Activated T-cell treated with anti-CD3 and anti-CD28 coated beads for 1 hour (primary cell): Measurements from ENCODE around the gene FNDC3B.

ENCODE experiments used
- DNase-seq: peaks from one replicate; pipeline ENCODE4 v3.0.0-alpha.2; 2020; ENCODE audit warnings: low read depth

The FNDC3B gene

DNA sequence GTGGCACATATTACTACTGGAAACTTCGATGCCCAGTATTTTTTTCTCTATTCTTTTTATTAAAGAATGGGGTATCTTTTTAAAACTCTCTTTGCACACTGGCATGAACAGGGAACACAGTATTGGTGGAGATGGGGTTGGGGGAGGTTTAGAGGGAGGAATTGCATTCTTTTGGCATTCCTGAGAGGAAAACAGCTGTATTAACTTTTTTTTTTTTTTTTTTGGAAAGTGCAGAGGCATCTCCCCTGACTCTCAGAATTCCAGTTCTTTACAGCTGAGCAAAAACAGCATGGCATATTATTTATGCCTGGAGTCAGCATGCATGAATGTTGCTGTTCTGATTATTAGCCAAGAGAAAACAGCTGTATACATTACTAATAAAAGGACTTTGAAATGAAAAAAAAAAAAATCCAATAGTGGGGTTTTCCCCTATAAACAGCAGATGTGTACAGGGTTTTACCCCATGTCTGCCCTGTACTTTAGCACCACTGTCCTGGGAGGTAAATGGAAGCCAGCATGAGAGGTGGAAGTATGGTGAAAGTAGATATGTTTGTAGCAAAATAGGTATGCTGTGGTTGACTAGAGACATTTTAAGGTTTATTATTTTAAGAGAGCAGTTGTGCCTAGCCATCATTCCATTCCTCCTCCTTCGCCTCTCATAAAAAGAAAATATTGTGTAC, 132.2 kb downstream of the FNDC3B start:
- no peak for DNase-seq

DNA sequence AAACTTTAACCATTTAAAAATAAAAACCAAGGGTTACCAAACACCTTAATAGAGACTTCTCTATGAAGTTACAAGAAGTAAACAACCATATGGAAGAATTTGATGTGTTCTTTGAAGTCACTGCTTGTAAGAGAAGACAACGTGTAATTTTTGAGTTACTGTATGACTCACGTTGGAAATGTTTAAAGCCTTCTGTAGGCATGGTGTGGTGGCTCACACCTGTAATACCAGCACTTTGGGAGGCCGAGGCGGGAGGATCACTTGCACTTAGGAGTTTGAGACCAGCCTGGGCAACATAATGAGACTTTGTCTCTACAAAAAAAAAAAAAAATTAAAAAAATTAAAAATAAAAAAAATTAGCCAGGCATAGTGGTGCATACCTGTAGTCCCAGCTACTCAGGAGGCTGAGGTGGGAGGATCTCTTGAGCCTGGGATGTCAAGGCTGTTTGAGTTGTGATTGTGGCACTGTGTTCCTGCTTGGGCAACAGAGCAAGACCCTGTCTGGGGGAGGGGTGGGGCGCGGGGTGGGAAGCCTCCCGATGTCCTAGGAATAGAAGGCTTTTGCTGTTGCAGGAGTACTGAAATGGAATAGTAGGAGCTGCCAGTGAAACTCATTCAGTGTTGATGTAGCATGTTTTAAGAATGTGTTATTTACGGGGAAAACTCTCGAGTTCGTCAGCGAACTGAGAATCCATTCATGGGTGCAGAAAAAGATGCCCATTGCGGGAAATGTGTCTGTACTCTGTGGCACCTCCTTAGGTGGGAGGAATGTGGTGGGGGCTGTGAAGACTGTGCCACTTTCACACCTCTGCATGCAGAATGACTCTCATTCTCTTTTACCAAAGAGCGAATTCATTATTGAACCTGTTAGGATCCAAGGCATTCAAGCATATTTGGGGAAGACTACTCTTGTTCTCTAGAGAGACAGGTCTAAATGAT, 134.2 kb downstream of the FNDC3B start:
- DNase-seq: no peak

DNA sequence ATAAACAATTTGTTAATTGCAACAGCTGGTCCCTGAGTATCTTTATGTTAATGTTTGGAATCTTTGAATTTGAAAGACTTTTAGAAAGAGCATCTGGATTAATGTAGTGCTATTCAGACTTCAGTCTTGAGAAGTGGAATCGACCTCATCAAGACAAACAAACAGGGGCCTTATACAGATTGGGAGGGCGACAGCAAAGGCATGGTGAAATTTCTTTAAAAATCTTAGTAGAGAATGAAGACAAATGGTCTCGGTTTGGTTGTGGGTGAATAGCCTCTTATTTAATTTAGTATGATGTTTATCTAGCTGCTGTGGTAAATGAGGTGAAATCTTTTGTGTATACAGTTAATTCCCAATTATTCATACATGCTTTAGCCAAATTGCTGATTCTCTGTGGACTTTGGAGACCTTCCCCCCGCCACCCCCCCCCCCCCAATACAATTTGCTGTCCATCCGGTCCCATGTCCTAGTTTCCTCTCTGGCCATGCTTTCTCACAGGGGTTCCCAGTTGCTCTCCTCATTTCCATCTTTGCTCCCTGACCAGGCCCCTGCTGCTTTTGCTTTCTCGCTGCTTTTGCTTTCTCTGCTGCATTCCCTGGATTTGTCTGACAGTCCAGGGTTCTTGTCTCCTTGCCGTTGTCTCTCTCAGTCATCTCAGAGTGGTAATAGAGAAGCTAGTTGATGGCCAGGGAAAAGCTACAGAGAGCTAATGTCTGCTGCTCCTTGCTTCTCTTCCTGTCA, 135.3 kb downstream of the FNDC3B start:
- no peak for DNase-seq

DNA sequence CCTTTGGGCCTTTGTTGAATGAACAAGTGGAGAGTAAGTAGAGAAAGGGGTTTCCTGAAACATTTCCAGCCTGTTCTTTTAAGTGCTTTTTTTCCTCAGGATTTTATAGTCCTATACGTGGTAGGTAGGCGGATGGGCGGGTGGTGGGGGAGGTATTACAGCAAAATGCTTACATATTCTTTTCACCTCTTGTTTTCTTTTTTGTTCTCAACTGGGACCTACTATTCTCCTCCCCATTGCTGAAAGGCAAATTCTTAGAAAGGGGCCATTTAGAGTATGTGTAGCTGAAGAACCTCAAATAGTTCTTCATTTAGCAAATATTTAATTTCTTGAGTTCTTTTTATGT, 135.8 kb downstream of the FNDC3B start:
- no peak for DNase-seq

DNA sequence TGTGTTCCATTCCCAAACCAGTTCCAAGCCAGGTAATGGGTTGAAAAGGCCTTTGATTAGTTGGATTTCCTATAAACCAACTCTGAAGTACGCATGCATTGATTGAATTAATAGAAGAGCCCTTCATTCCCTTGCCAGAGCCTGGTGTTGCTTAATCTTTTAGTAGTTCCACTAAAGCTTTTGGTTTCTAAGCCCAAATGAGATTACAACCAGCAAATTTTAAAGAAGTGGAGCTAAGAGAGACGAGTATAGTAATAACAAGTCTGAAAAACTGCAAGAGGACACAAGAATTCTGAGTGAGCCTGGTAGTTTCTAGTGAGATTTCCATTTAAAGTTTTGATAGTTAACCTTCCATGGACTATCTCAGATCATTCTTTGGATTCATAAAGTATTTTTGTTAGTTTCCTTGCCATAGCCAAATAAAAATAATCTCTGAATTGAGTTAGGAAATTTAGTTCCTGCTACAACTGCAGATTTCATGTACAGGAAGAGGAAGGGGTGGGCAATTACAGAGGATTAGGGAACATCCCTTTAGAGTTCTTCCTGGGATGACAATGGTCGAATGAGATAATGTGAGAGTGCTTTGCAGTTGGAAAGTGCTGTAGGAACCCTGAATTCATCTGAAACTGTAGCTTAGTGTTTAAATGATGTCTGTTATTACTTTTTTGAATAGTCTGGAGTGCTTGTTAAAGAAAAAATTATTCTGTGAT, 136.8 kb downstream of the FNDC3B start:
- no peak for DNase-seq

DNA sequence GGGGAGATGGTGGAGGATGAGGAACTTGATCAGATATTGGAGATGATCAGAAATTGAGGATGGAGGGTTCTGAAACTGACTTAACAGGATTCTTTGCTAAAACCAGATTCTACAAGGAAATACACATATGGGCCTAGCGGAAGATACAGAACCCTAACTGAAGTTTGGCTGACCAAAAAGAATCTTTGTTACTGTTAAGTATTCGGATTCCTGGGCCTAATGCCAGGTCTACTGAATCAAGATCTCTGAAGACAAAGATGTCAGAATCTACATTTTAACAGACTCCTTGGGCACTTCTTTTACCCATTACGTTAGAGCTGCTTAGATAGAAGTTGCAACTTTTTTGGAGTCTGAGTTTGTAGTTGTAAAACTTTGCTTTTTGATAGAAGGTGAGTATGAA, 137.7 kb downstream of the FNDC3B start:
- no peak for DNase-seq

DNA sequence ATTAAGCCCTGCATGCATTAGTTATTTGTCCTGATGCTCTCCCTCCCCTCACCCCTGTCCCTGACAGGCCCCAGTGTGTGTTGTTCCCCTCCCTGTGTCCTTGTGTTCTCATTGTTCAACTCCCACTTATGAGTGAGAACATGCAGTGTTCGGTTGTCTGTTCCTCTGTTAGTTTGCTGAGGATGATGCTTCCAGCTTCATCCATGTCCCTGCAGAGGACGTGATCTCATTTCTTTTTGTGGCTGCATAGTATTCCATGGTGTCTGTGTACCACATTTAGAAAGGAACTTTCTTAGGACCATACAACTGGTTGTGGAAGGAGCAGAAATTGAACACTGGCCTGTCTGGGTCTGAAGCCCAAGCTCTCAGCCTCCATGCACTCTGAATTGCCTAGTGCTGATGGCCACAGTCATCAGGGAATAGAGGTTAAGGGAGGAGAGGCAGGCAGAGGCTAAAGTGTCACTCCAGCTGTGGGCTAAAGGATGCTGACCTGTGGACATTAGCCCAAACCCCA, 138.5 kb downstream of the FNDC3B start:
- no peak for DNase-seq

DNA sequence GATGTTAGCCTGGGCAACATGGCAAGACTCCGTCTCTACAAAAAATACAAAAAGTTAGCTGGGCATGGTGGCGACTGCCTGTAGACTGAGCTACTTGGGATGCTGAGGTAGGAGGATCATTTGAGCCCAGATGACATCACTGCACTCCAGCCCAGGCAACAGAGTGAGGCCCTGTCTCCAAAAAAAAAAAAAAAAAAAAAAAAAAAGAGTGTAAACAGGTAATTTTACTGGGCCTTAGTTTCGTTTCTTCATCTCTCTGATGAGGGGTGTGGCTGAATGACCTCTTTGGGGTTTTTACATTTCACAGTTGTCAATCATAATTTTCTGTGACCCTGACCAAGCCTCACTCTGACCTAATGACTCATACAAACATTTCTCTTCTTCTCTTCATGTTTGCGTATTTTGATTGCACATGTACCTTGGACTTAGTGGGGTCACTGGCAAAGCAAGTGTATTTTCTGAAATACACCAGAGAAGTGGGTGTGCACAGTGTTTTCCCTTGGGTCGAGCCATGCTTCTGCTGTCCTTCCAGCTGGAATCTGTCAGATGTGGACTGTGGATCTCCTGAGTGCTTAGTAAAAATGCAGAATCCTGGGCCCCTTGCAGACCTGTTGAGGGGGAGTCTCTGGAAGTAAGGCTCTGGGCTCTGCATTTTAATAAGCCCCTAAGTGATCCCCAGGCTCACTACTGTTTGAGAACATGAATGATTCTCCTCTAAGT, 140.5 kb downstream of the FNDC3B start:
- DNase-seq: no peak

DNA sequence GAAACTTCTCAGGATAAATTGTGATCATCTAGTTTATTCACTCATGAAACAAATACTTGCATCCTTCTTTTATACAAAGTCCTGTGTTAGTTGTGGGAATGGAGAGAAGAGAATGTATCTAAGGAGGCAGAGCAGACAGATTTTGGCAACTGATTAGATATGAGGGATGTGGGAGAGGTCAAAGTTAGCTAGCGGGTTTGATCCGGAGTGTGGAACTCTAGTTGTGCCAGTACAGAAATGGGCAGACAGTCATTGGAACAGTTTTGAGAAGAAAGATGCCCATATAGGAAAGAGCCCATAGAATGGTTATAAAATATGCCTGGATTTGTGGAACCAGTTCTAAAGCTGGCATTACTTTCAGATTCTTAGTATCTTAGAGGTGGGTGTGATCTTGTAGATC, 141.1 kb downstream of the FNDC3B start:
- DNase-seq: no peak

DNA sequence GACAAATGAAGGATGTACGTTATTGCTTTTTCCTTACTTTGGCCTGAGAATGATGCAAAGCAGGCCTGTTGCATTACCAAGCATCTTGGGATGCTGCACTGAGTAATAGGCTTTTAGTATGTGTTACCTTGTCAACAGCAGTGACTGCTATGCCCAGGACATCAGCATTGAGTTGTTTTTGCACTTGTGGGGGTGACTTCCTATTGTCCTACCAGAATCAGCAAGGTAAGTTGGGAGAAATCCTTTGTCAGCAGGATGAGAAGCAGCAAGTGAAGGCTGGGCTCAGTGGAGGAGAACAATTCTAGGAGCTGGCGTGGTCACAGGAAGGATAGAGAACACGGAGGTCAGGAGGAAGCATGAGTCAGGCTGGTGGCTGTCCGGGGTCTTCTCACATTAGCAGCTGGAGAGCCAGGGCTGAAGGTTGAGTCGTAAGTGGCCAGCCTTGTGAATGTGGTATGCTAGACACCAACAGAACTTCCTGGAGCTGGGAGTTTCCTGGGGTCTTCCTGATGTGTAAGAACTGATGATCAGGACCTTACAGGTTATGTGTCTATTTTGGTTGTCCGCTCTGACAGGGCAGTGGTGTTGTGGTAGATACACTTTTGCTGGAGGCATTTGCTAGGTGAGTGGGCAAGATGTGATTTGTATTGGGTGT, 142.7 kb downstream of the FNDC3B start:
- DNase-seq: no peak

DNA sequence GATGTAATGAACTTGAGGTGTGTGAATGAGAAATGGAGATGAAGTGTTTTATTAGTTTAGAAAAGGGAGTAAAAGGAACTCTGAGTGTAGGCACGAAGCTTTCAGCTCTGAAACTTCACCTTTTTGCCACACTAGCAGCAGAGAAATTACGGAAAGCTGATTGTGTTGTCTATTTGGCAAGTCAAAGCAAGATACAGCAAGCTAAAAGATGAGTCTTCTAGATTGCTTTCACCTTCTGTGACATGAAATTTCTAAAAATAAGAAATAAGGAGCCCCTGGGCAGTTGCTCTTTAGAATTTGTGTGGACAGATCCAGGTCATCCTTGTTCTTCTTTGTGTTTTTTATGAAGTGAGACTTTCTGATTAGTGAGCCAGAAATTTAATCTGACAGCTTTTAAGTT, 143.4 kb downstream of the FNDC3B start:
- DNase-seq: no peak

DNA sequence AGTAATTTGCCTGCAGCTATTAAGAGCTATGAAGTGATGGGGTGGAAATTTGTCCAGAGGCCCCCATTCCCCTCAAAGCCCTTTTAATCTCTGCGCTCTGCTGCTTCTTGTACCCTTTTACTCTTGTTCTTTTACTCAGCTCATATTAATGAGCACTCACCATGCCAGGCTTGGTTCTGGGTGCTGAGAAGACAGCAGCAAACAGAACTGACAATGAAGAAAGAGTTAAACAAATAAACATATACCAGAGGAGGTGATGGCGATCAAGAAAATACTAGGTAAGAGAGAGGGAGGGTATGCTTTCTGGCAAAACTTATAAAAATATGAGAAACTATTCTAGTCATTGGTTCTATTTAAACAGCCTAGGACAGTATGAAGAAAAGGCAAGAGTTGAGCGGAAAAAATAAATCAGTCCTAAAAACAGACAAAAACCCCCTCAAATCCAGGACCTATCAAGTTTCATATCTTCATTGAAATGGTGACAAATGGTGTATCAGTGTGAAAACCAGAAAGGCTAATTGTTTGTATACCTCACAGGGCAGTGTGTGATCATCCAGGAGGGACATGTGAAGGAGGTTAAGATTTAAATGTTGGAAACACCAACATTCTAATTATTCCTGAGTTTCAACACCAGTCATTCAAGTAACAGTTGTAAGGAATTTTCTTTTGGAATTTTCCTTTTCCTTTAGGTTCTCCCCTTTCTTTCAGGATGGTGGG, 144.9 kb downstream of the FNDC3B start:
- DNase-seq: no peak

DNA sequence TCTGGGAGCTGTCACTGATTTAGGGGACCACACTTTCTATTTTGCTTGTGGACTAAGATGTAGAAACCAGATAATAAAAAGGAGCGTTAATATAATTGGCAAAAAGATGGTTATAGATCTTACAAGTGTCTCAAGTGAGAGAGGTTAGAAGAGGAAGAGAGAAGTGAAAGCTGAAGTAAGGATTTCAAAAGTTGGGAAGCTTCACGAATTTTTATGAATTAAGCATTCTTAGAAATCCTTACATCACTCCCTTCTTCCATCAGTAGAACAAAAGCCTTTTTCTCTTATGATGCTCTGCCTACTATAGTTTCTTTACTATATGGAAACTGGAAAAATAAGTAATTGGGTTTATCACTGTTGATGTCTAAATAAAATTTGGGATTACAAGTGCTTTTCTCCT, 146.5 kb downstream of the FNDC3B start:
- DNase-seq: no peak

DNA sequence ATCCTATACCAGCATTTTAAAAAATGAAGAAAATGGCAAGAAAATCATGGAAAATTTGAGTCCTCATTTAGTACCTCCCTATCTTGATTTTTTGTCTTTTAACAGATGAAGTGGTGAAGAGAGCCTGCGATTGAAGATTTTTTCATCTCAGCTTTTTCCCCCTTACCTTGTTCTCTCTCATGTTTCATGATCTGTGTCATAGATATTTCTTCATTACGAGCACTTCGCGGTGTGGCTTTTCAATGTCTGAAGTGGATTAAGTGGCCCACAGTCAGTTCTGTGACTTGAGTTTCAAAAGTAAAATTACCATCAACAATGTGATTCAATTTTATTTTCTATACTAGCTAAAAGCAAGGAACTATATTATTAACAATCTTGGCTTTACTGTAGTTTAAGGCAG, 147.2 kb downstream of the FNDC3B start:
- no peak for DNase-seq

DNA sequence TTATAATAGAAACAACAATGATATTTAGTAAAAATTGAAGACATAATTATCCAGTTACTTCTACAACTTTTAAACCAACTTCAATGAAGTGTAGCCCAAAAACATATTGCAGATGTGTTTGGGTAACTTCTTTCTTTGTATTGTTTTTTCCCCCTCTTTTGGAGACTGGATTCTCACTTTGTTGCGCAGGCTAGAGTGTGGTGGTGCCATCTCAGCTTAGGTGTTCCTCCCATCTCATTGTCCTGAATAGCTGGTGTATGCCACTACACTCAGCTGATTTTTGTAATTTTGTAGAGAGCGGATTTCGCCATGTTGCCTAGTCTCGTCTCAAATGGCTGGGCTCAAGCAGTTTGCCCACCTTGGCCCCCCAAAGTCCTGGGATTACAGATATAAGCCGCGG, 148.1 kb downstream of the FNDC3B start:
- no peak for DNase-seq

DNA sequence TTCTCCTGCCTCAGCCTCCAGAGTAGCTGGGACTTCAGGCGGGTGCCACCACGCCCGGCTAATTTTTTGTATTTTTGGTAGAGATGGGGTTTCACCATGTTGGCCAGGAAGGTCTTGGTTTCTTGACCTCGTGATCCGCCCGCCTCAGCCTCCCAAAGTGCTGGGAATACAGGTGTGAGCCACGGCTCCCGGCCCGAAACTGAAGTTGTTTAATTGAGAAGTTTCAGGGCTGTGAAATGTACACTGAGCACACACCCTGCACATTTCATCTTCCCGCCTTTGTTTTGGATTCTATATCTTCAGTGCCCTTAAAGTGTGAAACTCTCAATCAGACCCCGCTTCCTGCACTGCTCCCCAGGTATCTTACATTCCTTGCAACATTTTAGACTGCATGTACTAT, 149.1 kb downstream of the FNDC3B start:
- DNase-seq: no peak

DNA sequence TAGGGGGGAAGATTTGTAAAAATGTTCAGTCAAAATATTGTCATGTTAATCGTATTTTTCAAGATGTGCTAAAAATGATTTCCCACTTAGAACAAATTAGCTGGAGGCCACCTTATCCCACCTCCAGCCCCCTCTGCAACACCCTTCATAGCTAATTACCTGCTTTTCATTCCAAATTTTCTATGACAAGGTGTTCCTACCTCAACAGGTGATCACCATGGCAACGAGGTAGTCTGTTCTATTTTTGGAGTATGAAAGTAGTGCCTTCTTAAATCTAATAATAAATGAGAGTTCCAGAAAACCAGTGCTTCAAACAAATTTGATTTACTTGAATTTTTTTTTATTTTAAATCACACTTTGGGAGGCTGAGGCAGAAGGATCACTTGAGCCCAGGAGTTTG, 149.8 kb downstream of the FNDC3B start:
- DNase-seq: no peak

DNA sequence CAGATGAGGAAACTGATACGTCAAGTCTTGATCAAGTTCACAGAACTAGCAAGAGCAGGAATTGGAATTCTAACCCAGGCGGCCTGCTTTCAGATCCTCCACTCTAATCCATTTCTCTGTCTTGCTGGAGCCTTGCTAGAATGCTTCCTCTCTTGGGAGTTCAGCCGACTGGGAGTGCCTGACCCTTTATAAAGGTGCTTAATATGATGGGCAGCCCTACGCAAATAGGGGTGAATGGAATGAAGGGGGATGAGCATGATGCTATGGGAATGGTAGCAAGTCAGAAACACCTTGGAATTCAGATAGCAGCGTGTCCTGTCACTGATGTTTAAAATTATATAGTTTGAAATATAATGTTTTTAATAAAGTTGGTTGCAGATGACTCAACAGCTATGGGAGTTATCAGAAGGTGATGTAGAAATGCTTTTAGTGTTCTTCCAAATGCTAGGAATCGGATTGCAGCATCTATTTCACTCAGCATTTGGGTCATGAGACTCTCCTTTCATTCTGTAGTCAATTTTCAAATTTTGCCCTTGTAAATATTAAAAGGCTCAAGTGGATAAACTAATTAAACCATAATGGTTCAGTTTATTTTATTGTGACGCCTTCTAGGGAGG, 150.7 kb downstream of the FNDC3B start:
- no peak for DNase-seq

DNA sequence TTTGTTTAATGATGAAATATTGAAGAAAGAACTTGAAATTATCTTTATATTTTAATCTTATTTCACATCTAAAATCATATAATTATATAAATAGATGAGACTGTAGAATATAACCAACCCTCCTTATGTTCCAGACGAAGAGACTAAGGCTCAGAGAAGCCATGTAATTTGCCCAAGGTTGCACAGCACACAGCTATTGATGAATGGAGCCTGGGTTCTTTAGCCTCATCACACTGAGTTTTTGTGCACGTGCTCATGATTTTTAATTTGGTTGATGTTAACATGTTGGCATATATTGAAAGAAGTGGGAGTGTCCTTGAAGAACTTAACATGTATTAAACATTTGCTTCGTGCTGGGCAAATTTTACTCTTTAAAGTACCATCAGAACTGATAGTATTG, 151.6 kb downstream of the FNDC3B start:
- DNase-seq: no peak

DNA sequence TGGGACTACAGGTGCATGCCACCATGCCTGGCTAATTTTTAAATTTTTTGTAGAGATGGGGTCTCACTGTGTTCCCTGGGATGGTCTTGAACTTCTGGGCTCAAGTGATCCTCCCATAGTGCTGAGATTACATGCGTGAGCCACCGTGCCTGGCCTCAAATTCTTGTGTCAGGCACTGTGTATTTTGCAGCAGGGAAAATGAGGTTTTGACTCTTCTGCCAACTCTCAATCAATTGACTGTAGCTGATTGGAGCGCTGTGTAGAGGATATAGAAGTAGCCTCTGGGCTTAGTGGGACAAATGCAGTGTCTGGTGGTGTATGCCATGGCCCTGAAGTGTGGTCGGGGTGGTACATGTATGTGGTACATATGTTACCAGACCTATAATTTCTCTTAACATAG, 152.3 kb downstream of the FNDC3B start:
- DNase-seq: no peak
